Lower lobe of right lung (tissue), 2 donors: ENCODE measurements around the gene TMEM150B. TPM values are rescaled to one million over a fixed set of nuclear protein-coding genes. Genes with fewer than 3 reads are reported as not detected.
"Not testable (repeated sequence)": the region's sequence is repeated elsewhere in the genome, so short reads cannot be mapped to it uniquely, and the experiment has no call there.

Experiments
- ATAC-seq, 2 donors: fragments of 200-7000 bp; cut with Tn5 transposase; one replicate each; pipeline ENCODE4 v1.9.1; 2020 to 2022; ENCODE audit warnings: mild to moderate bottlenecking in 2 of 2, moderate library complexity in 2 of 2
- DNase-seq: peaks from one replicate; pipeline ENCODE4 v3.0.0-alpha.2; 2020
- H3K27ac ChIP-seq: fragments of 200-600 bp; one replicate; pipeline ENCODE4 v1.8.0; 2022
- H3K27me3 ChIP-seq: fragments of 200-600 bp; one replicate; pipeline ENCODE4 v1.8.0; 2022; ENCODE audit warnings: low read depth
- H3K36me3 ChIP-seq: fragments of 200-600 bp; one replicate; pipeline ENCODE4 v1.8.0; 2022; ENCODE audit warnings: mild to moderate bottlenecking
- H3K4me1 ChIP-seq: fragments of 200-600 bp; one replicate; pipeline ENCODE4 v1.8.0; 2022
- H3K4me3 ChIP-seq: fragments of 200-600 bp; one replicate; pipeline ENCODE4 v1.8.0; 2022; ENCODE audit warnings: mild to moderate bottlenecking
- H3K9me3 ChIP-seq: fragments of 200-600 bp; one replicate; pipeline ENCODE4 v1.8.0; 2022
- intact Hi-C: fragments of 100-400 bp; cut with DNase I; formaldehyde crosslinking; loops from one replicate; pipeline ENCODE4 v1.11.0; 2022
- total RNA-seq: library from RNA; stranded (reverse); fragmentation: NEBNext Ultra II Directional; extraction: Animal tissue kit (Norgen Biotek cat#: 25700); gene quantifications from one replicate; pipeline ENCODE4 v1.2.1, GENCODE V29; 2021
- TF ChIP-seq, protein P1 (sequence below): fragments of 200-600 bp; IDR thresholded peaks from one replicate; pipeline ENCODE4 v1.8.0; 2022; ENCODE audit warnings: antibody characterized with exemption, mild to moderate bottlenecking
- donor health status: DM: no; HTN: yes; CAD: no; lungs with severe emphysema.

TMEM150B gene
- total RNA-seq, 1 donor from 2014 or later, result 45.5 TPM

DNA sequence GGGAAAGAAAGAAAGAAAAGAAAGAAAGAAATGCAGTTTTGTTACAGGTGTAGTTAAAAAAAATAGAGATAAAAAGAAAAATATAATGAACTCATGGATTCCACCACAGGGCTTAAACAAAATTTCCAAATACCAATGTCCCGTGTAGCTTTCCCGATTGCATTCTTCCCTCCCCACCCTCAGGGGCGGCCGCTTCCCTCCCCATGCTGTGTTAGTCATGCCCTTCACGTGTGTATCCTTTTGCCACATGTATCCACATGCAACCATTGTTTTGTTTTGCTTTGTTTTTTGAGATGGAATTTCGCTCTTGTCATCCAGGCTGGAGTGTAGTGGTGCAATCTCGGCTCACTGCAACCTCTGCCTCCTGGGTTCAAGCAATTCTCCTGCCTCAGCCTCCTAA, 11.0 kb upstream of the TMEM150B start:
- no peak for ATAC-seq
- Histone ChIP-seq H3K27ac (no peak overlapping the region), H3K4me3 (no peak overlapping the region), H3K9me3 (no peaks in the 10 kb centered on the region), H3K27me3 (peaks cover 14% of the 10 kb centered on the region), H3K4me1 (peaks cover 9% of the 10 kb centered on the region), H3K36me3 (no peaks in the 10 kb centered on the region)
- intact Hi-C loops, result no loop called here
- TF ChIP-seq, protein P1, sequence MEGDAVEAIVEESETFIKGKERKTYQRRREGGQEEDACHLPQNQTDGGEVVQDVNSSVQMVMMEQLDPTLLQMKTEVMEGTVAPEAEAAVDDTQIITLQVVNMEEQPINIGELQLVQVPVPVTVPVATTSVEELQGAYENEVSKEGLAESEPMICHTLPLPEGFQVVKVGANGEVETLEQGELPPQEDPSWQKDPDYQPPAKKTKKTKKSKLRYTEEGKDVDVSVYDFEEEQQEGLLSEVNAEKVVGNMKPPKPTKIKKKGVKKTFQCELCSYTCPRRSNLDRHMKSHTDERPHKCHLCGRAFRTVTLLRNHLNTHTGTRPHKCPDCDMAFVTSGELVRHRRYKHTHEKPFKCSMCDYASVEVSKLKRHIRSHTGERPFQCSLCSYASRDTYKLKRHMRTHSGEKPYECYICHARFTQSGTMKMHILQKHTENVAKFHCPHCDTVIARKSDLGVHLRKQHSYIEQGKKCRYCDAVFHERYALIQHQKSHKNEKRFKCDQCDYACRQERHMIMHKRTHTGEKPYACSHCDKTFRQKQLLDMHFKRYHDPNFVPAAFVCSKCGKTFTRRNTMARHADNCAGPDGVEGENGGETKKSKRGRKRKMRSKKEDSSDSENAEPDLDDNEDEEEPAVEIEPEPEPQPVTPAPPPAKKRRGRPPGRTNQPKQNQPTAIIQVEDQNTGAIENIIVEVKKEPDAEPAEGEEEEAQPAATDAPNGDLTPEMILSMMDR, result no peak
- DNase-seq, result no peak

DNA sequence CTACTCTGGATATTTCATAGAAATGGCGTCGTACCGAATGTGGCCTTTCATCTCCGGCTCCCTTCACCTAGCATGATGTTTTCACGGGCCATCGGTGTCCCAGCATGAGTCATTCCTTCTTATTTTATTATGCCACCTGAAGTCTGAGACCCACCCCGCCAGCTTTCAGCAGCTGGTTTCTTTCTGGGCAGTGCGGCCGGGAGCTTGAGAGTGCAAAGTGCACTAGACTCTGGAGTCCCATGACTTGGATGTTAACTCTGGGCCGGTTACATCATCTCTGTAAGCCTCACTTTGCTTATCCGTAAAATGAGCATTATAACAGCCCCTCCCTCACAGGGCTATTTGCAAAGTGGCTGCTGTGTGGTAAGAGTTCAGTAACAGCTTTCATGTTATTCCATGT, 8.7 kb upstream of the TMEM150B start:
- no peaks in the 10 kb centered on the region for H3K36me3 ChIP-seq

DNA sequence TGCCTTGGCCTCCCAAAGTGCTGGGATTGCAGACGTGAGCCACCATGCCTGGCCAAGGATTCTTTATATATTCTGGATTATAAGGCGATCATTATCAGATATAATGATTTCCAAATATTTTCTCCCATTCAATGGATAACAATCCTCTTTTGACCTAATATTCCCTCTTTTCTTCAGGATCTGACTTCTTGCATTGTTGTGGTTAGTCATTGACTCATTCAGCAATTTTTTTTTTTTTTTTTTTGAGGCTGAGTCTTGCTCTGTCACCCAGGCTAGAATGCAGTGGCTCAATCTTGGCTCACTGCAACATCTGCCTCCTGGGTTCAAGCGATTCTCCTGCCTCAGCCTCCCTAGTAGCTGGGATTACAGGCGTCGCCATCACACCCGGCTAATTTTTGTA, 4.7 kb upstream of the TMEM150B start:
- H3K27ac ChIP-seq, intact Hi-C loops, H3K4me3 ChIP-seq, H3K36me3 ChIP-seq, DNase-seq, ATAC-seq, H3K9me3 ChIP-seq, H3K4me1 ChIP-seq: not testable (repeated sequence)
- H3K27me3 ChIP-seq, result peaks cover 12% of the 10 kb centered on the region

More for the DNA sequence above, 8.7 kb upstream of the TMEM150B start:
- Histone ChIP-seq H3K27me3 (peaks cover 14% of the 10 kb centered on the region), H3K4me3 (no peak overlapping the region), H3K4me1 (no peaks in the 10 kb centered on the region), H3K9me3 (no peaks in the 10 kb centered on the region), H3K27ac (no peak overlapping the region)
- intact Hi-C loops, result no loop called here
- no peak for DNase-seq
- TF ChIP-seq, protein P1, result no peak
- no peak for ATAC-seq

DNA sequence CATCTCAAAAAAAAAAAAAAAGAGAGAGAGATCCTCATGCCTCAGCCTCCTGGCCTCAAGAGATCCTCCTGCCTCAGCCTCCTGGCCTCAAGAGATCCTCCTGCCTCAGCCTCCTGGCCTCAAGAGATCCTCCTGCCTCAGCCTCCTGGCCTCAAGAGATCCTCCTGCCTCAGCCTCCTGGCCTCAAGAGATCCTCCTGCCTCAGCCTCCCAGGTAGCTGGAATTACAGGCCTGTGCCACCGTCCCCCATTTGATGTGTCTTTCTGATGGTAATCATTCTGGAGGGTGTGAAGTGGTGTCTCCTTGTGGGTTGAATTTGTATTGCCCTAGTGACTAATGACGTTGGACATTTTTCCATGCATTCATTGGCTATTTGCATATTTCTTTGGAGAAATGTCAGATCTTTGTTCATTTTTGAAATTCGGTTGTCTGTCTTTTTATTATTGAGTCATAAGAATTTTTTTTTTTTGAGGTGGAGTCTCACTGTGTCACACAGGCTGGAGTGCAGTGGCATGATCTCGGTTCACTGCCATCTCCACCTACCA, 3.7 kb upstream of the TMEM150B start:
- intact Hi-C loops, H3K27me3 ChIP-seq, ATAC-seq, H3K9me3 ChIP-seq, H3K4me1 ChIP-seq, H3K36me3 ChIP-seq, DNase-seq, H3K27ac ChIP-seq, H3K4me3 ChIP-seq: not testable (repeated sequence)

DNA sequence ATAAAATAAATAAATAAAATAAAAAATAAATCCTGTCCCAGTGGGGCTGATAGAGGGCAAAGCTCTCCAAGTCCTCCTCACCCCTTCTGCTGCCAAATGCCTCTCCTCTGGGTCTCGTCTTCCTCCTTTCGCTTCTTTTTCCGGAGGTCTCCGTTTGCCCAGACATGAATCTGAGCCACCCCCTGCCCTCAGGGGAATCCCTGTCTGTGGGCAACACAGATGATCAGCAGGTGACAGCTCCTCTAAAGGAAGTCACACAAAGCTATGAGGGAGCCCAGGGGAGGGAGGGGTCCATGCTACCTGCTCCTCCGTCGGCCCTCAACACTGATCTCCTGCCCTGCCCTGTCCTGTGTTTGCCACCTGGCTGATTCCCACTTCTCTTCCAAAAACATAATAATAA, 479 bp downstream of the TMEM150B start:
- Histone ChIP-seq H3K27me3 (peaks cover 5% of the 10 kb centered on the region), H3K9me3 (no peaks in the 10 kb centered on the region), H3K36me3 (no peaks in the 10 kb centered on the region), H3K4me1 (no peaks in the 10 kb centered on the region), H3K4me3 (peak overlapping the region; percentile 43), H3K27ac (peak overlapping the region; percentile 58)
- TF ChIP-seq, protein P1, result no peak
- no peak for ATAC-seq
- no peak for DNase-seq
- intact Hi-C loops, result no loop called here

DNA sequence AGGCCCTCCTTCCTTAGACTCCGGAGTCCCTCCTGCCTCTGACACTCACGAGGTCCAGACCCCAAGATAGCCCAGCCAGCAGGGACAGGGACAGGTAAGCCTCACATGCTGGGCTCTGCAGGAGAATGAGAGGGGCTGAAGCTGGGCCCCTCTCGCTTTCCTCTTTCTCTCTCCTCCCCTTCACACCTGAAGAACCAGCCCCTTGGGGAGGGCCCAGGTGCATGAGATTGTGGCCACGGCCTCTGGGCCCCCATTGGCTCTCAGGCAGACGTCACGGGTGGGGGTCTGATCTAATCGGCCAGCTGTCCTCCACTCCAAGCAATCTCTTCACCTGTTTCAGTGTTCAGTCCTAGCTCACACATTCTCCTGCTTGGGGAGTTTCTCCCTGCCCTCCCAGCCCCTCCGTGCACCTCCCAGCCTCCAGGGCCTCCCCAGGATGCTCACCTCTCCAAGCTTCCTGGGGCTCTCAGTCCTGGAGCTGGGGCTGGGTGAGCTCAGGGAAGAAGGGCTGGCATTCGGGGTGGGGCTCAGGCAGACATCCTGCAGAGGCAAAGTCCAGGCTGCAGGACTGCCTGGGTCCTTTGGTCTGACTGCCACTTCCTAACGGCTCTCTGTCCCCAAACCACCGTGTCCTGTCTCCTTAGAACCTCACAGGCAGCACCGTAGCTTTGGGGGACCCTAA, 2.8 kb downstream of the TMEM150B start:
- H3K36me3 ChIP-seq, result no peaks in the 10 kb centered on the region
- ATAC-seq (no peak), DNase-seq (no peak)
- intact Hi-C loops, result no loop called here
- no peaks in the 10 kb centered on the region for H3K4me1 ChIP-seq
- H3K9me3 ChIP-seq, result no peaks in the 10 kb centered on the region
- TF ChIP-seq, protein P1, result no peak
- H3K4me3 ChIP-seq, result peak overlapping the region; percentile 30
- no peak overlapping the region for H3K27ac ChIP-seq
- H3K27me3 ChIP-seq, result peaks cover 5% of the 10 kb centered on the region
